Stimulated activated naive CD4-positive, alpha-beta T cell (primary cell): Measurements from ENCODE around the gene PTPRN.
A peak's percentile ranks its signal among the peaks of the same experiment; 100 is the strongest.
"Not testable (repeated sequence)": the region's sequence is repeated elsewhere in the genome, so short reads cannot be mapped to it uniquely, and the experiment has no call there.

Experiments used
- DNase-seq, 6 experiments: peaks; one replicate each; lab custom pipeline; 2025; lab: John Stamatoyannopoulos, UW

PTPRN gene

GRCh38 chr2:219309278-219309677 lies at the start of gene PTPRN:
Gene PTPRN (minus strand): TSS chr2:219309401. CDS start chr2:219309332, 69 bp downstream.
- no peak for DNase-seq

GRCh38 chr2:219358170-219359075 lies 49.2 kb upstream of the PTPRN start:
- DNase-seq, result no peak

- no peak for DNase-seq
Measured at GRCh38 chr2:219356834-219357233, 47.6 kb upstream of the PTPRN start.

GRCh38 chr2:219354582-219354981 lies 45.4 kb upstream of the PTPRN start:
- DNase-seq, result no peak

GRCh38 chr2:219353129-219353528 lies 43.9 kb upstream of the PTPRN start:
- no peak for DNase-seq

GRCh38 chr2:219352448-219353023 lies 43.3 kb upstream of the PTPRN start:
- DNase-seq, result peak; percentile 29 to 68 (median 40)

- DNase-seq, result no peak
Measured at GRCh38 chr2:219350710-219351221, 41.6 kb upstream of the PTPRN start.

GRCh38 chr2:219350215-219350614 lies 41.0 kb upstream of the PTPRN start:
- DNase-seq, result no peak

GRCh38 chr2:219344751-219345430 lies 35.7 kb upstream of the PTPRN start:
- DNase-seq, result no peak

- DNase-seq, result no peak
Measured at GRCh38 chr2:219335373-219335786, 26.2 kb upstream of the PTPRN start.

- DNase-seq, result no peak
Measured at GRCh38 chr2:219334076-219334475, 24.9 kb upstream of the PTPRN start.

- DNase-seq, result no peak
Measured at GRCh38 chr2:219332542-219332941, 23.3 kb upstream of the PTPRN start, which contains the start of gene RESP18. Gene RESP18 (minus strand): TSS chr2:219332744.

- DNase-seq, result peak in 3 of 6 experiments; percentile 4 to 15 (median 10)
Measured at GRCh38 chr2:219331560-219332213, 22.5 kb upstream of the PTPRN start.

- no peak for DNase-seq
Measured at GRCh38 chr2:219327719-219328118, 18.5 kb upstream of the PTPRN start.

- no peak for DNase-seq
Measured at GRCh38 chr2:219325657-219326315, 16.6 kb upstream of the PTPRN start.

GRCh38 chr2:219325136-219325535 lies 15.9 kb upstream of the PTPRN start:
- no peak for DNase-seq

- no peak for DNase-seq
Measured at GRCh38 chr2:219323434-219323833, 14.2 kb upstream of the PTPRN start.

- DNase-seq, result no peak
Measured at GRCh38 chr2:219314804-219315468, 5.7 kb upstream of the PTPRN start.

- DNase-seq, result not testable (repeated sequence)
Measured at GRCh38 chr2:219312683-219313263, 3.6 kb upstream of the PTPRN start.
